ENCODE results near the gene RGL3. TPM values are rescaled to one million over a fixed set of nuclear protein-coding genes. Genes with fewer than 3 reads are reported as not detected.

The RGL3 gene
- total and polyA plus RNA-seq, 4 donors, result 2.4 to 19.8 (median 7.8) TPM

DNA sequence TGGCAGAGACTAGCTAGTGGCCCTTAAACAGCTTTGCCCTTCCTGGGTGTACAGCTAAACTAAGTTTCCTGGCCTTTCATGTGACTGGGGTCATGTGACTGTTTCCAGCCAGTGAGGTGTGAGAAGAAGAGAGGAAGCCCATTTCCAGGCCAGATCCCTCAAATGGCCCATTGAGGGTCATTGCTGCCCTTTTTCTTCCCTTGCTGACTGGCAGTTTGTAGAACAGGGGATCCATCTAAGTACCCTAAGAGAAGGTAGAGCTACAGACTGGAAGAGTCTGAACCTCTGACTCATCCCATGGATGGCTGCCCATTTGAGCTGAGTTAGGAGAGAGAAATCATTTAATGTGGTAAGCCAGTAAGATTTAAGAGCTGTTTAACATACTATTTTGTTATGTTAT is 41.9 kb downstream of the RGL3 start:
- Histone ChIP-seq H3K27me3 (ENCODE audit: control insufficient read depth in 4 of 4, insufficient read depth in 4 of 4, low read length in 3 of 4) (no peaks in the 10 kb centered on the region), H3K4me1 (ENCODE audit: control insufficient read depth in 4 of 4, insufficient read depth in 4 of 4, low read length in 3 of 4) (peaks cover 8 to 55% (median 33%) of the 10 kb centered on the region in 4 donors), H3K27ac (ENCODE audit: low read depth in 1 of 2, low read length in 2 of 2) (peak overlapping the region in 1 of 2 donors; percentile 9), H3K4me3 (ENCODE audit: low read depth in 1 of 3, low read length in 3 of 3) (no peak overlapping the region), H3K9me3 (ENCODE audit: control insufficient read depth in 4 of 4, low read length in 3 of 4) (no peaks in the 10 kb centered on the region), H3K9ac (ENCODE audit: low read depth in 1 of 2, low read length in 2 of 2) (no peak overlapping the region), H3K36me3 (ENCODE audit: control insufficient read depth in 4 of 4, insufficient read depth in 3 of 4, low read depth in 1 of 4, low read length in 3 of 4) (no peaks in the 10 kb centered on the region)
- TF ChIP-seq JUND (IDR thresholded peaks at IDR 0.05), result peak in 1 of 2 donors; percentile 67
- TF ChIP-seq, protein P1, sequence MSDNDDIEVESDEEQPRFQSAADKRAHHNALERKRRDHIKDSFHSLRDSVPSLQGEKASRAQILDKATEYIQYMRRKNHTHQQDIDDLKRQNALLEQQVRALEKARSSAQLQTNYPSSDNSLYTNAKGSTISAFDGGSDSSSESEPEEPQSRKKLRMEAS (IDR thresholded peaks at IDR 0.05), result no peak
- no peak for DNase-seq (ENCODE audit: low spot score)

DNA sequence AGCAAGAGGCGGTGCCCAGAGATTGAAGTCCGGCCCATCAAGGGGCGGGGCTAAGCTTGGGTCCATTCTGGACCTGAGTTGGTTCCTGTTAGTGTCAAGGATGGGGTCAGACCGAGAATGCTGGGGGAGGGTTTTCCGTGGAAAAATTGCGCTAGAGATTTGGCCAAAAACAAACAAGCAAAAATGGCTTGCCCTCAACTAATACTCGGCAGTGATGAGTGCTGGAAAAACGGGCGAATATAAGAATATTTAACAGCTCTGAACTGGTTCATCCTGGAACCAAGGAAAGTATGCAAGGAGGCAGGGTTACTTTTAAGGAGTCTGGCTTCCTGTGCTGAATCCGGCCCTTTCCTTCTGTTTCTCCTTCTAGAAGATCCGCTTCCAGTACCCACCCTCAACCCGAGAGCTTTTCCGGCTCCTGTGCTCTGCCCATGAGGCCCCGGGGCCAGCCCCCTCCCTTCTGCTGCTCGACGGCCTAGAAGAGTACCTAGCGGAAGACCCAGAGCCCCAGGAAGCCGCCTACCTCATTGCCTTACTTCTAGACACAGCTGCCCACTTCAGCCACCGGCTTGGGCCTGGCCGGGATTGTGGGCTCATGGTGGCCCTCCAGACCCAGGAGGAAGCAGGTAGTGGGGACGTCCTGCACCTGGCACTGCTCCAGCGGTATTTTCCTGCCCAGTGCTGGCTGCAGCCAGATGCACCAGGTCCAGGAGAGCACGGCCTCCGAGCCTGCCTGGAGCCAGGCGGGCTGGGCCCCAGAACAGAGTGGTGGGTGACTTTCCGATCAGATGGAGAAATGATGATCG is 43.8 kb downstream of the RGL3 start:
- peak overlapping the region; percentile 54 to 71 (median 66) for H3K4me3 ChIP-seq (ENCODE audit: low read depth in 1 of 3, low read length in 3 of 3)
- H3K9ac ChIP-seq (ENCODE audit: low read depth in 1 of 2, low read length in 2 of 2), result peak overlapping the region; percentile 61 to 86
- no peaks in the 10 kb centered on the region for H3K9me3 ChIP-seq (ENCODE audit: control insufficient read depth in 4 of 4, low read length in 3 of 4)
- peak overlapping the region; percentile 87 to 98 for H3K27ac ChIP-seq (ENCODE audit: low read depth in 1 of 2, low read length in 2 of 2)
- peak; percentile 58 for DNase-seq (ENCODE audit: low spot score)
- H3K36me3 ChIP-seq (ENCODE audit: control insufficient read depth in 4 of 4, insufficient read depth in 3 of 4, low read depth in 1 of 4, low read length in 3 of 4), result peaks cover 0 to 4% (median under 1%) of the 10 kb centered on the region in 4 donors
- TF ChIP-seq NR2F2 (IDR thresholded peaks at IDR 0.05), result peak; percentile 95
- TF ChIP-seq, protein P2, sequence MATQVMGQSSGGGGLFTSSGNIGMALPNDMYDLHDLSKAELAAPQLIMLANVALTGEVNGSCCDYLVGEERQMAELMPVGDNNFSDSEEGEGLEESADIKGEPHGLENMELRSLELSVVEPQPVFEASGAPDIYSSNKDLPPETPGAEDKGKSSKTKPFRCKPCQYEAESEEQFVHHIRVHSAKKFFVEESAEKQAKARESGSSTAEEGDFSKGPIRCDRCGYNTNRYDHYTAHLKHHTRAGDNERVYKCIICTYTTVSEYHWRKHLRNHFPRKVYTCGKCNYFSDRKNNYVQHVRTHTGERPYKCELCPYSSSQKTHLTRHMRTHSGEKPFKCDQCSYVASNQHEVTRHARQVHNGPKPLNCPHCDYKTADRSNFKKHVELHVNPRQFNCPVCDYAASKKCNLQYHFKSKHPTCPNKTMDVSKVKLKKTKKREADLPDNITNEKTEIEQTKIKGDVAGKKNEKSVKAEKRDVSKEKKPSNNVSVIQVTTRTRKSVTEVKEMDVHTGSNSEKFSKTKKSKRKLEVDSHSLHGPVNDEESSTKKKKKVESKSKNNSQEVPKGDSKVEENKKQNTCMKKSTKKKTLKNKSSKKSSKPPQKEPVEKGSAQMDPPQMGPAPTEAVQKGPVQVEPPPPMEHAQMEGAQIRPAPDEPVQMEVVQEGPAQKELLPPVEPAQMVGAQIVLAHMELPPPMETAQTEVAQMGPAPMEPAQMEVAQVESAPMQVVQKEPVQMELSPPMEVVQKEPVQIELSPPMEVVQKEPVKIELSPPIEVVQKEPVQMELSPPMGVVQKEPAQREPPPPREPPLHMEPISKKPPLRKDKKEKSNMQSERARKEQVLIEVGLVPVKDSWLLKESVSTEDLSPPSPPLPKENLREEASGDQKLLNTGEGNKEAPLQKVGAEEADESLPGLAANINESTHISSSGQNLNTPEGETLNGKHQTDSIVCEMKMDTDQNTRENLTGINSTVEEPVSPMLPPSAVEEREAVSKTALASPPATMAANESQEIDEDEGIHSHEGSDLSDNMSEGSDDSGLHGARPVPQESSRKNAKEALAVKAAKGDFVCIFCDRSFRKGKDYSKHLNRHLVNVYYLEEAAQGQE (IDR thresholded peaks at IDR 0.05), result peak; percentile 91
- TF ChIP-seq, protein P3, sequence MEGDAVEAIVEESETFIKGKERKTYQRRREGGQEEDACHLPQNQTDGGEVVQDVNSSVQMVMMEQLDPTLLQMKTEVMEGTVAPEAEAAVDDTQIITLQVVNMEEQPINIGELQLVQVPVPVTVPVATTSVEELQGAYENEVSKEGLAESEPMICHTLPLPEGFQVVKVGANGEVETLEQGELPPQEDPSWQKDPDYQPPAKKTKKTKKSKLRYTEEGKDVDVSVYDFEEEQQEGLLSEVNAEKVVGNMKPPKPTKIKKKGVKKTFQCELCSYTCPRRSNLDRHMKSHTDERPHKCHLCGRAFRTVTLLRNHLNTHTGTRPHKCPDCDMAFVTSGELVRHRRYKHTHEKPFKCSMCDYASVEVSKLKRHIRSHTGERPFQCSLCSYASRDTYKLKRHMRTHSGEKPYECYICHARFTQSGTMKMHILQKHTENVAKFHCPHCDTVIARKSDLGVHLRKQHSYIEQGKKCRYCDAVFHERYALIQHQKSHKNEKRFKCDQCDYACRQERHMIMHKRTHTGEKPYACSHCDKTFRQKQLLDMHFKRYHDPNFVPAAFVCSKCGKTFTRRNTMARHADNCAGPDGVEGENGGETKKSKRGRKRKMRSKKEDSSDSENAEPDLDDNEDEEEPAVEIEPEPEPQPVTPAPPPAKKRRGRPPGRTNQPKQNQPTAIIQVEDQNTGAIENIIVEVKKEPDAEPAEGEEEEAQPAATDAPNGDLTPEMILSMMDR (IDR thresholded peaks at IDR 0.05; ENCODE audit: low read depth, low read length, missing input control), result no peak
- peak in 1 of 2 donors; percentile 60 for TF ChIP-seq RXRA (IDR thresholded peaks at IDR 0.05)
- TF ChIP-seq TAF1 (conservative IDR thresholded peaks at IDR 0.05), result no peak
- TF ChIP-seq RAD21 (IDR thresholded peaks at IDR 0.05), result peak; percentile 3 to 41
- TF ChIP-seq JUND (IDR thresholded peaks at IDR 0.05), result peak in 1 of 2 donors; percentile 56
- TF ChIP-seq YY1 (IDR thresholded peaks at IDR 0.05), result peak; percentile 71
- TF ChIP-seq HNF4A (conservative IDR thresholded peaks at IDR 0.05), result peak; percentile 66 to 76
- peak in 1 of 2 donors; percentile 19 for TF ChIP-seq GABPA (IDR thresholded peaks at IDR 0.05 in 1 of 2, conservative IDR thresholded peaks at IDR 0.05 in 1 of 2)
- no peak for TF ChIP-seq FOXA2 (IDR thresholded peaks at IDR 0.05)
- TF ChIP-seq, protein P4, sequence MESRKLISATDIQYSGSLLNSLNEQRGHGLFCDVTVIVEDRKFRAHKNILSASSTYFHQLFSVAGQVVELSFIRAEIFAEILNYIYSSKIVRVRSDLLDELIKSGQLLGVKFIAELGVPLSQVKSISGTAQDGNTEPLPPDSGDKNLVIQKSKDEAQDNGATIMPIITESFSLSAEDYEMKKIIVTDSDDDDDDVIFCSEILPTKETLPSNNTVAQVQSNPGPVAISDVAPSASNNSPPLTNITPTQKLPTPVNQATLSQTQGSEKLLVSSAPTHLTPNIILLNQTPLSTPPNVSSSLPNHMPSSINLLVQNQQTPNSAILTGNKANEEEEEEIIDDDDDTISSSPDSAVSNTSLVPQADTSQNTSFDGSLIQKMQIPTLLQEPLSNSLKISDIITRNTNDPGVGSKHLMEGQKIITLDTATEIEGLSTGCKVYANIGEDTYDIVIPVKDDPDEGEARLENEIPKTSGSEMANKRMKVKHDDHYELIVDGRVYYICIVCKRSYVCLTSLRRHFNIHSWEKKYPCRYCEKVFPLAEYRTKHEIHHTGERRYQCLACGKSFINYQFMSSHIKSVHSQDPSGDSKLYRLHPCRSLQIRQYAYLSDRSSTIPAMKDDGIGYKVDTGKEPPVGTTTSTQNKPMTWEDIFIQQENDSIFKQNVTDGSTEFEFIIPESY (IDR thresholded peaks at IDR 0.05), result peak; percentile 30
- no peak for TF ChIP-seq FOXA1 (IDR thresholded peaks at IDR 0.05)
- peak; percentile 67 for TF ChIP-seq SP1 (IDR thresholded peaks at IDR 0.05)
- TF ChIP-seq HNF4G (IDR thresholded peaks at IDR 0.05), result no peak
- peak in 1 of 2 donors; percentile 59 for TF ChIP-seq EGR1 (IDR thresholded peaks at IDR 0.05; ENCODE audit: low read depth in 2 of 2)
- TF ChIP-seq, protein P1 (IDR thresholded peaks at IDR 0.05), result no peak
- TF ChIP-seq, protein P5, sequence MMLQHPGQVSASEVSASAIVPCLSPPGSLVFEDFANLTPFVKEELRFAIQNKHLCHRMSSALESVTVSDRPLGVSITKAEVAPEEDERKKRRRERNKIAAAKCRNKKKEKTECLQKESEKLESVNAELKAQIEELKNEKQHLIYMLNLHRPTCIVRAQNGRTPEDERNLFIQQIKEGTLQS (IDR thresholded peaks at IDR 0.05), result no peak
- H3K27me3 ChIP-seq (ENCODE audit: control insufficient read depth in 4 of 4, insufficient read depth in 4 of 4, low read length in 3 of 4), result no peaks in the 10 kb centered on the region
- H3K4me1 ChIP-seq (ENCODE audit: control insufficient read depth in 4 of 4, insufficient read depth in 4 of 4, low read length in 3 of 4), result peaks cover 4 to 38% (median 21%) of the 10 kb centered on the region in 4 donors
- WGBS, result 4% methylated on average over 27 of the region's 27 CpGs

Measured in liver (tissue), 9 donors.